Lung (tissue), 12 donors: ENCODE data around the gene EPS15. TPM values are rescaled to one million over a fixed set of nuclear protein-coding genes. Genes with fewer than 3 reads are reported as not detected.
"Not testable (repeated sequence)": the region's sequence is repeated elsewhere in the genome, so short reads cannot be mapped to it uniquely, and the experiment has no call there.

ENCODE experiments used
- ATAC-seq: fragments of 200-7000 bp; cut with Tn5 transposase; one replicate; pipeline ENCODE4 v1.9.1; 2020; ENCODE audit warnings: moderate number of reproducible peaks; ENCODE audit not compliant: insufficient read depth, low FRiP score
- DNase-seq, 3 donors: peaks; one replicate each; pipeline ENCODE4 v3.0.0-alpha.2; 2013 to 2017
- H3K27ac ChIP-seq, 2 donors: one replicate each; pipeline ENCODE4 v1.5.1; 2013; ENCODE audit warnings: mild to moderate bottlenecking in 2 of 2, moderate library complexity in 2 of 2, control low read depth in 1 of 2, inconsistent platforms in 1 of 2, low read depth in 1 of 2, low read length in 1 of 2
- H3K27me3 ChIP-seq, 3 donors: one replicate each; pipeline ENCODE4 v1.5.1; 2013; ENCODE audit warnings: low read length in 2 of 3; ENCODE audit not compliant: control insufficient read depth in 3 of 3, insufficient read depth in 3 of 3
- H3K36me3 ChIP-seq, 4 donors: one replicate each; pipeline ENCODE4 v1.5.1; 2013; ENCODE audit warnings: low read length in 4 of 4, mild to moderate bottlenecking in 1 of 4, moderate library complexity in 1 of 4; ENCODE audit not compliant: control insufficient read depth in 4 of 4, insufficient read depth in 4 of 4
- H3K4me1 ChIP-seq, 5 donors: one replicate each; pipeline ENCODE4 v1.5.1; 2013; ENCODE audit warnings: low read length in 5 of 5, mild to moderate bottlenecking in 2 of 5, moderate library complexity in 1 of 5; ENCODE audit not compliant: control insufficient read depth in 5 of 5, insufficient read depth in 5 of 5
- H3K4me3 ChIP-seq: one replicate; pipeline ENCODE4 v1.5.1; 2013; ENCODE audit warnings: mild to moderate bottlenecking, control low read depth, moderate library complexity
- H3K9ac ChIP-seq, 2 donors: one replicate each; pipeline ENCODE4 v1.5.1; 2013; ENCODE audit warnings: low read length in 2 of 2, control low read depth in 1 of 2; ENCODE audit not compliant: insufficient read depth in 1 of 2
- H3K9me3 ChIP-seq, 4 donors: one replicate each; pipeline ENCODE4 v1.5.1; 2013; ENCODE audit warnings: low read length in 3 of 4, mild to moderate bottlenecking in 1 of 4, moderate library complexity in 1 of 4; ENCODE audit not compliant: control insufficient read depth in 4 of 4, insufficient read depth in 3 of 4
- CTCF ChIP-seq: IDR thresholded peaks from 2 replicates; pipeline ENCODE4 v1.5.1; 2012; ENCODE audit warnings: mild to moderate bottlenecking; ENCODE audit errors: control extremely low read depth, extremely low read depth
- WGBS, 2 donors: extraction: QIAGEN DNeasy Blood & Tissue Kit; methylation state at CpG; one replicate each; pipeline ENCODE4 v1.1.7; 2013; 5-methylcytosine and 5-hydroxymethylcytosine counted together
- polyA plus RNA-seq, 2 donors: library from polyadenylated mRNA; stranded (reverse); fragments of 200-250 nt; gene quantifications; one replicate each; pipeline ENCODE4 v1.2.1, GENCODE V29; 2013
- total RNA-seq, 2 donors: library from RNA; depleted of rRNA in 1 of 2; stranded (reverse); fragments of >200 nt in 1 of 2; gene quantifications; one replicate each; pipeline ENCODE4 v1.2.1, GENCODE V29; 2014 to 2021
- donor health status: control.
- donor health status: control.
- donor health status: Bipolar disorder and iron deficiency.
- donor health status: healthy.
- donor health status: DM: yes; HTN: yes; CAD: no.

The EPS15 gene
- total and polyA plus RNA-seq, 4 donors = 19.2 to 87.2 (median 45.5) TPM

- DNase-seq = no peak
Measured at GRCh38 chr1:51561702-51562101, 42.6 kb upstream of the EPS15 start.

DNA sequence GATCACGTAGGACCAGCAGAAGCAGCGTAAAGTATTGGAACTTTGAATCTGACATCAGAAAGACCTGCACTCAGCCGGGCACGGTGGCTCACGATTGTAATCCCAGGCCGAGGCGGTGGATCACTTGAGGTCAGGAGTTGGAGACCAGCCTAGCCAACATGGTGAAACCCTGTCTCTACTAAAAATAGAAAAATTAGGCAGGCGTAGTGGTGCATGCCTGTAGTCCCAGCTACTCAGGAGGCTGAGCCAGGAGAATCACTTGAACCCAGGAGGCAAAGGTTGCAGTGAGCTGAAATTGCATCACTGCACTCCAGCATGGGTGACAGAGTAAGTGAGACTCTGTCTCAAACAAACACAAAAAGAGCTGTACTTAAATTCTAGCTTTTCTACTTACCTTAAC, 41.8 kb upstream of the EPS15 start:
- not testable (repeated sequence) for DNase-seq, H3K27me3 ChIP-seq, H3K27ac ChIP-seq, H3K4me1 ChIP-seq, H3K4me3 ChIP-seq, H3K36me3 ChIP-seq, H3K9ac ChIP-seq, ATAC-seq, H3K9me3 ChIP-seq
- WGBS, 2 donors = 77 to 88% methylated on average over 8 of the region's 8 CpGs

More at GRCh38 chr1:51561702-51562101, 42.6 kb upstream of the EPS15 start:
- Histone ChIP-seq H3K27me3 (no peaks in the 10 kb centered on the region), H3K9me3 (no peaks in the 10 kb centered on the region), H3K36me3 (no peaks in the 10 kb centered on the region), H3K27ac (no peak overlapping the region), H3K4me3 (no peak overlapping the region), H3K4me1 (peaks cover 0 to 8% (median 0%) of the 10 kb centered on the region in 5 donors), H3K9ac (no peak overlapping the region)
- WGBS, 2 donors = 98 to 100% methylated on average over 1 of the region's 1 CpG
- ATAC-seq = no peak
- no peak for TF ChIP-seq CTCF

DNA sequence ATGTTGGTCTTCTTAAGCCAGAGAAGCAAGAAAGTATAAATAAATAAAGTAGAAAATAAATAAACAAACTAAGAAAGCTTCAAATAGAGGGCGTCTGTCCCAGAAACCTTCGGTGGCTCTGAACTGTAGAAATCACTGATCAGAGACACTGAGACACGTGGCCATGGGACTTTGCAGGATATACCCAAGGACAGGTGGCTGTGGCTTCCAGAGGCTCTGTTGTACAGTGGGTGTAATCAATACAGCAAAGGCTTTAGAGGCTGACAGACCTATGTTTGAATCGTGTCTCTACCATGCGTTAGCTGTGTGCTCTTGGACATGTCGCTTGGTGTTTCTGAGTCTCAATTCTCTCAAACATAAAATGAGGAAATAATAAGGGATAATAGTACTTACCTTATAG, 41.0 kb upstream of the EPS15 start:
- Histone ChIP-seq H3K9ac (no peak overlapping the region), H3K4me1 (peaks cover 0 to 6% (median 0%) of the 10 kb centered on the region in 5 donors), H3K27ac (no peak overlapping the region), H3K4me3 (no peak overlapping the region), H3K36me3 (no peaks in the 10 kb centered on the region), H3K27me3 (no peaks in the 10 kb centered on the region), H3K9me3 (no peaks in the 10 kb centered on the region)
- 84 to 86% methylated on average over 6 of the region's 6 CpGs for WGBS, 2 donors
- ATAC-seq (no peak), DNase-seq (no peak)
- no peak for TF ChIP-seq CTCF

DNA sequence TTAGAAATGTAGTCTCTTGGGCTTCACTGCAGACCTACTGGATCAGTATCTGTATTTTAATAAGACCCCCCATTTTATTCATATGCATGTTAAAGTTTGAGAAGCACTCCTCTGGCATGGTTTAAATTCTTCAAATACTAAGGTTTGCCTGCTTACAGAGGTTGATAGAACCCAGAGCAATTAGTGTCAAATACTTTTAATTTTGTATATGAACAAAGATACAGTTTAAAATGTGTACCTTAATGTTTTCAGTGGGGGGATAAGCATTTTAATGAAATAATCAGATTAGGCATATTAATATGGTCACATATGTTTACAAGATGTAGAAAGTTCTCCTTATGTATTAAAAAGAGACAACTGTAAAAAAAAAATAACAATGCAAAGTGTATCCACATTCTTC, 40.4 kb upstream of the EPS15 start:
- TF ChIP-seq CTCF = no peak
- Histone ChIP-seq H3K4me3 (no peak overlapping the region), H3K27ac (no peak overlapping the region), H3K9me3 (no peaks in the 10 kb centered on the region), H3K36me3 (no peaks in the 10 kb centered on the region), H3K27me3 (no peaks in the 10 kb centered on the region), H3K9ac (no peak overlapping the region), H3K4me1 (peaks cover 0 to 6% (median 0%) of the 10 kb centered on the region in 5 donors)
- DNase-seq = no peak
- no peak for ATAC-seq
